Measurements from ENCODE around the gene OLA1.
"Not testable (repeated sequence)": the region's sequence is repeated elsewhere in the genome, so short reads cannot be mapped to it uniquely, and the experiment has no call there.

Gene OLA1

DNA sequence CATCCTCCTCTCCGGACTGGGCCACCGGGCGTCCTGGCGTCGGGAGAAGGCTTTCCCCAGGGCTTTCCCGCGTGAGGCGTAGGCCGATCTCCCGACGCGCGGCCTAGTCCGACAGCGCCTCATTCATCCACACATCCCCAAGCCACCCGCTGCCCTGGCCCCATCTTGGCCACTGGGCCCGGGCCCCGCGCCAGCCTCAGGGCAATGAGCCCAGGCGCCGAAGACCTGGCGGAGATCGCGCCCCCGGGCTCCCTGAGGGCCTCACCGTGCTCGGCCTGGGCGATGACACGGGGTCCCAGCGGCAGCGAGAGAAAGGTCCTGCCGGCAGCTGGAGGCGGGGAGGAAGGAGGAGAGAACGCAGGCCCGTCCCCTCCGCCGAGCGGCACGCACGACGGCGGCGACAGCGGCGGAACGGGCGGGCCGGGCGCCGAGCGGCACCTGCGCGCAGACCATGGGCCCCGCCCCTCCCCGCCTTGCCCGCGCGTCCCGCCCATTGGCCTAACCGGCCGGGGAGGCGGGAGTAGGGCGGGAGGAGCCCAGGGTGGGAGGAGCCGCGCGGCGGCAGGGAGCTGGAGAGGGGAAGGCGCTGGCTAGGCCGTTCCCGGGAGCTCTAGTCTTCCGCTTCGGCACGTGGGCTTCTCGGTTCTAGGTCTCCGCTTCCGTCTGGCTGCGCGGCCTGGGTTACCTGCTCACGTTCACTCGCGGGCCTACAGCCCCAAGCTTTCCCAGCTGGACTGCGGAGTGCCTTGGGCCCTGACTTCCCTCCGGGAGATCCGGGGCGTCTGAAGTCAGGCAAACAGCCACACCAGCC is at the start of gene OLA1:
Gene OLA1 (minus strand): TSS at position 346 of the 811 bp plus-strand sequence. CDS start 1,717 bp downstream, outside the sequence.
- DNase-seq, result peak; percentile 91

DNA sequence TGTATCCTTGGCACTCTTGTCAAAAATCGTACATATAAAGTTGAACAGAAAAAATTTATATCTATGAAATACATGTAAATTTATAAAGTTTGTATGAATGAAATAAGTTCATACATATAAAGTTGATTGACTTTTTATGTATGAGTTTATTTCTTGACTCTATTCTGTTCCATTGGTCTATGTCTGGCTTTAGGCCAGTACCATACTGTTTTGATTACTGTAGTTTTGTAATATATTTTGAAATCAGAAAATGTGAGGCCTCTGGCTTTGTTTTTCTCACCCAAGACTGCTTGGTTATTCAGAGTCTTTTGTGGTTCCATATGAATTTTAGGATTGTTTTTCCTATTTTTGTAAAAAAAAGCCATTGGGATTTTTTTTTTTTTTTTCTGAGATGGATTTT is 44.6 kb upstream of the OLA1 start:
- no peak for DNase-seq

DNA sequence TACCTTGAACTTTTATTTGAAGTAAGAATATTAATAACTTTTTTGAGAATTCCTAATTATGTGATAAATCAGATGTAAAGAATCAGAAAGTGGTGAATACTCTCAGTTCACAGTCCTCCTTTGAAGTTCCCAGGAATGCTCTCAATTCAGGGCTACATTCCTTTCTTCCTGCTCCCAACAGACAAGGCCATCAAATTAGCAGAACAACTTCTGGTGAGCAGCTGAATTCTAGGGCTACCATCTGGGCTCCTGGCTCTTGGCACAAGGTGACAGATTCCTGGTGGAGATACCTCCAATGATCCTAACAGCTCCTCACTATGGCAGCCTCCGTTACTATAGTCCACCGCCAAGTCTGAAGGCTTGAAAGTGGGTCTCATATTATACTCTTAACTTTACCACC is 37.8 kb upstream of the OLA1 start:
- peak; percentile 72 for DNase-seq

DNA sequence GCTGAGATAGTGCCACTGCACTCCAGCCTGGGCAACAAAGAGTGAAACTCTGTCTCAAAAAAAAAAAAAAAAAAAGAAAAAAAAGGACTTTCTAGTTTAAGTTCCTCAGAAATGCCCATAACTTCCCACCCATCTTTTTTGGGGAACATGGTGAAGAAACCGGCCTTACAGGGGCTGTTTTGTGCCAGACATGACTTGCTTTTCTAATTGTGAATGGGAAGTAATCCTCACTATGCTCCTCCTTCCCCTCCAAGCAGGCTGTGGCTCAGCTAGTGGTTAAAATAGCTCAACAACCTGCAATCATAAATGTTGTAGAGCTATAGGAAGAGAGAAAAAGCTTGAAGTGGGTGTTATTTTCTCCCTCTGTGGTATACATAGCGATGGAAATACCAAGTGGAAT is 34.1 kb upstream of the OLA1 start:
- no peak for DNase-seq

DNA sequence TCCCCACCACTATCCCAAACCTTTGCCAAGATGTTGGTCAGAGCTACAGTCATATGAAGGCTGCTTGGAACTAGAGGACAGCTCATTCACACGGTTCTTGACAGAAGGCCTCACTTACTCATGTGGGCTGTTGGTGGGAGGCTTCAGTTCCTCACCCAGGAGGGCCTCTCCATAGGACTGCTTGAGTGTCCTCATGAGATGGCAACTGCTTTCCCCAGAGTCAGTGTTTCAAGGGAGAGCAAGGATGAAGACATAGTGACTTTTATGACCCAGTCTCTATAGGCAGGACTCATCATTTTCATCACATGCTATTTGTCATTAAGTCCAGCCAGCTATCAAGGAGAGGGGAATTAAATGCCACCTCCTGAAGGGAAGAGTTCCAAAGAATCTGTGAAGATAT is 33.4 kb upstream of the OLA1 start:
- no peak for DNase-seq

DNA sequence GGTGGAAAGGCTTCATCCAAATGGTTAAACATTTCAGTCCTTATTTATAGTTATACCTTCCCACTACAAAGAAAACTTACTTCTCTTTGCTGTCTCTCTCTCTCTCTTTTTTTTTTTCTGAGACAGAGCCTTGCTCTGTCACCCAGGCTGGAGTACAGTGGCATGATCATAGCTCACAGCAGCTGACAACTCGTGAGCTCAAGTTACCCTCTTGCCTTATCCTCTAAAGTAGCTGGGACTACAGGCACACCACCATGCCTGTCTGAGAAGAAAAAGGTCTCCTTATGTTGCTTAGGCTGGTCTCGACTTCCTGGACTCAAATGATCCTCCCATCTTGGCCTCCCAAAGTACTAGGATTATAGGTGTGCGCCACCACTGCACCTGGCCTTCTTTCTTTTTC is 32.3 kb upstream of the OLA1 start:
- no peak for DNase-seq

DNA sequence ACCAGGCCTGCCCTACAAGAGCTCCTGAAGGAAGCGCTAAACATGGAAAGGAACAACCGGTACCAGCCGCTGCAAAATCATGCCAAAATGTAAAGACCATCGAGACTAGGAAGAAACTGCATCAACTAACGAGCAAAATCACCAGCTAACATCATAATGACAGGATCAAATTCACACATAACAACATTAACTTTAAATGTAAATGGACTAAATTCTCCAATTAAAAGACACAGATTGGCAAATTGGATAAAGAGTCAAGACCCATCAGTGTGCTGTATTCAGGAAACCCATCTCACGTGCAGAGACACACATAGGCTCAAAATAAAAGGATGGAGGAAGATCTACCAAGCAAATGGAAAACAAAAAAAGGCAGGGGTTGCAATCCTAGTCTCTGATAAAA is 21.9 kb upstream of the OLA1 start:
- not testable (repeated sequence) for DNase-seq

DNA sequence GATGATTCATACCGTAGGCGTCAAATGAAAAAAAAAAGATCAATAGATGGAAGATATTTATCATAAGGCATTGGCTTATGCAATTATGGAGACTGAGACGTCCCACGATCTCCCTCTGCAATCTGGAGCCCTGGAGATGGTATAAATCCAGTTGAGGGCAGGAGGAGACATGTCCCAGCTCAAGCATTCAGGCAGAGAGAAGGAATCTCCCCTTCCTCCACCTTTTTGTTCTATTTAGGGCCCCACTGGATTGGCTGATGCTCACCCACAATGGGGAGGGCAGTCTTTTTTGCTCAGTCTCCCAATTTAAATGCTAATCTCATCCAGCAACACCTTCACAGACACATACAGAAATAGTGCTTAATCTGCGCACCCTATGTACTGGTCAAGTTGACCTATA is 18.0 kb upstream of the OLA1 start:
- no peak for DNase-seq

DNA sequence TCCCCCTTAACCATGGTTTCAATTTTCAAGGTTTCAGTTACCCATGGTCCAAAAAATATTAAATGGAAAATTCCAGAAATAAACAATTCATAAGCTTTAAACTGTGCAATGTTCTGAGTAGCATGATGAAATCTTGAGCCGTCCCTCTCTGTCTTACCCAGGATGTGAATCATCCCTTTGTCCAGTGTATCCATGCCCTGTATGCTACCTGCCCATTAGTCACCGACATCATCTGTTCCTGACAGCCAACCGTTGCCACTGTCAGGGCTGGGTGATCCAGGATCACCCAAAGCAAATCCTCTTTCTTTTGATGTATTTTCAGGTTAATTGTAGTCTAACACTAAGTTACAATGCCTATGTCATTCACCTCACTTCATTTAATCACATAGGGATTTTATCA is 15.7 kb upstream of the OLA1 start:
- no peak for DNase-seq

DNA sequence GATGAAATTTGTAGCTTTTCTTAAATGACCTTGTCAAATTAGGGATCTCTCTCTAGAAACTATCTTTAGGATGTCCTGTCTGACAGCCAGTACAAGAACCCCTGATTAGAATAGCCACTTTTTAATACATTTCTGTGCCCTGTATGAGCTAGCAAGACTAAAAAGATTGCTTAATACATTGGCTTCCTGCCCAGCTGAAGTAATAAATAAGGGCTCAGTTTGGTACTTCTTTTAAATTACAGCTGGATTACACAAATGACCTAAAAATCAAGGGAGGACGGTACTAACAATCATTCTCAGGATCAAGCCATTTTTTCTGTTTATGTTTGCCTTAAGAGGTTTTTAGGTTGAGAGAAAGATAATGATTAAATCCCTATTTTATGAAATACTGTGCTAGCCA is 11.6 kb upstream of the OLA1 start:
- no peak for DNase-seq

DNA sequence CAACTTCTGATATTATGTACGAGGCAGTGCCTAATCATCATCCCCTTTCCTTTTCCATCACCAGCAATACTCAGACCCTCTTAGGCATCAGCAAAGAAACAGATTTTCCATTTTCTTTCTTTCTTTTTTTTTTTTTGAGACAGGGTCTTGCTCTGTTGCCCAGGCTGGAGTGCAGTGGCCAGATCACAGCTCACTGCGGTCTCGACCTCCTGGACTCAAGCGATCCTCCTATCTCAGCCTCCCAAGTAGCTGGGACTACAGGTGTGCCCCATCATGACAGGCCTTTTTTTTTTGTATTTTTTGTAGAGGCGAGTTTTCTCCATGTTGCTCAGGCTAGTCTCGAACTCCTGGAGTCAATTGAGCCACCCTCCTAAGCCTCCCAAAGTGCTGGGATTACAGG is 5.9 kb upstream of the OLA1 start:
- DNase-seq, result no peak

DNA sequence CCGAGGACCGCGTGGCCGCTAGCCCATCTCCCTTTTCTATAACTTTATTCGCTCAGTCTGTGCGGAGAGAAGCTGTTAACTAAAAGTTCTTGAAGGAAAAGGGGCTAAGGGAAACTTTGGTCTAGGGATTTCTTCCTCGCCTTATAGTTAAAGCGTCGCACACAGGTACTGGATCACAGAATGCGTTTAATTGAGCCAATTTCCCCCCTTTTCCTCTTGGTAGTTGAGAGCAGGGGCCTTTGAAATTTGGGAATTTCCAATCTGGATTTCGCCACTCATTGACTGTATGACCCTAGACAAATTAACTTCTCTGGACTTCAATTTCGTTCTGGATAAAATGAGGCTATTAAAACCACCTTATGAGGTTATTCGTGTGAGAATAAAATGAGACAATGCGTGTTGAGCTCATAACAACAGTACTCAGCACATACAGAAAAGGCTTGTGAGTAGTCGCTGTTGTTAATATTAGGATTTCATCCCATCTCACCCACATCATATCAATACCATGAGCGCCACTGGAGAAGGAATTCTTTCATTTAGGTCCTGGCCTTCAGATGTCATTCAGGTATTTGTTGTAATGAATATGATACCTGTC is 763 bp upstream of the OLA1 start:
- no peak for DNase-seq

DNA sequence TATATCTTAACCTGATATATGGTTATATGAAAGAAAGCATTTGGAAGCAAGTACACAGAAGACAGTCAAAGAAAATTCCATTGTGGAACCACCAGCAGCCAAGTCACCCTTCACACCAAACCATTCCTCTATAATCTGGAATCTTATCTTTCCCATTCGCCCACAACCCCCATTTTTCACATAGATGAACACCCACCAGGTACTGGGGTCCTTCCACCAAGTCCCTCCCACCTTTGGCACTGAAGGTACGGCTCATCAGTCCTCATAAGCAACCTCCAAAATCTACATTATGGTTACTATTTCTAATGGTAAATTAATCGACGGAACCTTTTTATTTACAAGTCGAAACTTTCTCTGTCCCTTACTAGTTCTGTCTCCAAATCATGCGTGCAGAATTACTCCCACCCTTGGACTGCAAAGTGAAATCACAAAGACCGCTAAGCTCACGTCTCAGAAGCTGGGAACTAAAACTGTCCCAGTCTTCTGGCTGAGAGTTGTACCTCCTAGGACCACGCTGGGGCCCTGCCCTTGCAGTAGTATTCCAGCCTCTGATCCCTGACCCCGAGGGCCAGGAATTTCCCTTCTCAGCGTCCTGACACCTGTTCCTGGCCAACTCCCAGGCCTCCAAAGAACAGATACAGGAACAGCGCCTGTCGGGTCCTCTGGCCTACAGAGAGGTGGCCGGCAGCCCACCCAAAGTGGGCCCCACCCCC is 702 bp downstream of the OLA1 start:
- DNase-seq, result peak; percentile 16

DNA sequence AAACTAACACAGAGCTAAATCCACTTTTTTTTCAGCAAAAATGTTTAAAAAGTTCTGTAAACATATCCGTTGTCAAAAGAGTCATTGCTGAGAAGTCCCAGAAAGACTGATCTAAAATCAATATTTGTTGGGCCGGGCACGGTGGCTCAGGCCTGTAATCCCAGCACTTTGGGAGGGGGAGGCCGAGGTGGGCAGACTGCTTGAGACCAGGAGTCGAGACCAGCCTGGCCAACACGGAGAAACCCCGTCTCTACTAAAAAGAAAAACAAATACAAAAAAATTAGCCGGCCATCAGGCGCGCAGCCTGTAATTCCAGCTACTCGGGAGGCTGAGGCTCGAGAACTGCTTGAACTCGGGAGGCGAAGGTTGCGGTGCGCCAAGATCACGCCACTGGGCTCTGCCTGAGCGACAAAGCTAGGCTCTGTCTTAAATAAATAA is 1.4 kb downstream of the OLA1 start:
- DNase-seq, result no peak

DNA sequence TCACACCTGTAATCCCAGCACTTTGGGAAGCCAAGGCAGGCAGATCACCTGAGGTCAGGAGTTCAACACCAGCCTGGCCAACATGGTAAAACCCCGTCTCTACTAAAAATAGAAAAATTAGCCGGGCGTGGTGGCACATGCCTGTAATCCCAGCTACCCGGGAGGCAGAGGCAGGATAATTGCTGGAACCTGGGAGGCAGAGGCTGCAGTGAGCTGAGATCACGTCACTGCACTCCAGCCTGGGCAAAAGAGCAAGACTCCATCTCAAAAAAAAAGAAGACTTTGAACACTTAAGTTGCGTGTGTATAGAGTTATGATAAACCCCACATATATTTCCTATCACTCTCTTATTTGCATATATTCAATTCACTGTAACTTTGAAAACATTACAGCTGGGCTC is 2.7 kb downstream of the OLA1 start:
- DNase-seq, result not testable (repeated sequence)

DNA sequence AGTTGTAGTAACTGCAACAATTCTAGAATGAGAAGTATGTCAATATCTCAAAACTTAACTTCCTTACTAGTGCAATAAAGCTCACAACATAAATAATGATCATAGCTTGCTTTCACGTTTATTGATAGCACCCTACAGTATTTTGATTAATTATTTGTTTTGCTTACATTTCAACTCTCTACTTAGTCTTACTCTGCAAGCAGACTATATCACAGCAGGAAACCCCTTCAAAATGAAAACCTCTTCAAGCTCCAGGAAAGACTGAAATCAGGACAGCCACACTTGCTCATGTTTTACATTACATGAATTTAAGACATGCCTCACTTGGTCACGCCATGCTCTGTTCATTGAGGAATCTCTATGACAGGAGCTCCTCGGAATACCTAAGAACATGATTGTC is 3.3 kb downstream of the OLA1 start:
- no peak for DNase-seq

DNA sequence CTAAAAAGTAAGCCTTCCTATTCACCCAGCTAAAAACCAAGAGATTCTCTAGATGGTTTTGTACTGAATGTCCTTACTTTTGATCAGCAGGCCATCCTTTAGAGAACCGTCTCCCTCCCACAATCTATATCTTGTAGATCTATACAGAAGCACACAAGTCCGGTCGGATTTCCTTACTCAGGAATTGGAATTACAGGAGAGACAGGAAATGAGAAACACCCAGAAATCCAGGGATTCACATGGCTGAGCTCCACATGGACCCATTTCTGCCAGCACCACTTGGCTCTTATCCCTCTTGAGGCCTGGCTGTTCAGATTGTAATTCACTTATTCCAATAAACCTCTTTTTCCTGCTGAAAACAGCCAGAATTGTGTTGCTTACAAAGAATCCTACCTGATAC is 4.5 kb downstream of the OLA1 start:
- no peak for DNase-seq

DNA sequence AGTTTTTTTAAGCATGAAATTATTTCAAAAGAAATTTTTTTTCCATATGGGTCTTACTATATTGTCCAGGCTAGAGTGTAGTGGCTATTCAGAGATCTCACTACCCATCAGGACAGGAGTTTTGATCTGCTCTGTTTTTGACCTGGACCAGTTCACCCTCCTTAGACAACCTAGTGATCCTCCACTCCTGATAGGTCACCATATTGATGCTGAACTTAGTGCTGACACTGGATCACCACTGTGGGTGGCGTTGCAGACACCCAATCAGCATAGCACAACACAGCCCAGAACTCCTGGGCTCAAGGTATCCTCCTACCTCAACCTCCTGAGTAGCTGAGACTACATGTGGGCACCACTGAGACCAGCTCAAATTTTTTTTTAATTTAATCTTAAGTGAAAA is 8.2 kb downstream of the OLA1 start:
- no peak for DNase-seq

DNA sequence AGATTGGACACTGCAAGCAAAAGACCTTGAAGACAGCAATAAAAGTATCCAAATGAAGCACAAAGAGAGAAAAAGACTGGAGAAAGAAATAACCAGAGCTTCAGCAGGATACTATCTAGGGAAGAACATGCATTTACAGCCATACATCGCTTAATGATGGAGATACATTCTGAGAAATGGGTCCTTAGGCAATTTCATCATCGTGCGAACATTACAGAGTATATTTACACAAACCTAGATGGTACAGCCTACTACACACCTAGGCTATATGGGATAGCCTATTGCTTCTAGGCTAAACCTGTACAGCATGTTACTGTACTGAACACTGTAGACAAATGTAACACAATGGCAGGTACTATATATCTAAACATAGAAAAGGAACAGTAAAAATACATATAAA is 11.9 kb downstream of the OLA1 start:
- DNase-seq, result no peak

DNA sequence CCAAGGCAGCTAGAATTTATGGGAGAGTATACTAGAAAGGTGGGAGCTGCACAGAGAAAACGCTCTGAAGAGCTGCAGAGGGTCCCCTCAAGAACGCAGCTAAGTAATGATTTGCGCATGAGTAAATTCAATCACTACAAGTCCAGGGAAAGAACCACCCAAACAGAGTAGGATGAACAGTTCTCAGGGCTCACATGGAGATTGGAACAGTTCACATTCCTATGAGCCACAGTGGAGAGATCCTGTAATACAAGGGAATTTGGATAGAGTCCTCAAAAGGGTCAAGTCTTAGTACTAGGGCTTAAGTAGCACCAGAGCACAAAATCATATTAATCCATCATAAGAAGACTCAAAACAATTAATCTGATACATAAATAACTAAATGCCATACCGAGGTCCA is 12.7 kb downstream of the OLA1 start:
- no peak for DNase-seq

DNA sequence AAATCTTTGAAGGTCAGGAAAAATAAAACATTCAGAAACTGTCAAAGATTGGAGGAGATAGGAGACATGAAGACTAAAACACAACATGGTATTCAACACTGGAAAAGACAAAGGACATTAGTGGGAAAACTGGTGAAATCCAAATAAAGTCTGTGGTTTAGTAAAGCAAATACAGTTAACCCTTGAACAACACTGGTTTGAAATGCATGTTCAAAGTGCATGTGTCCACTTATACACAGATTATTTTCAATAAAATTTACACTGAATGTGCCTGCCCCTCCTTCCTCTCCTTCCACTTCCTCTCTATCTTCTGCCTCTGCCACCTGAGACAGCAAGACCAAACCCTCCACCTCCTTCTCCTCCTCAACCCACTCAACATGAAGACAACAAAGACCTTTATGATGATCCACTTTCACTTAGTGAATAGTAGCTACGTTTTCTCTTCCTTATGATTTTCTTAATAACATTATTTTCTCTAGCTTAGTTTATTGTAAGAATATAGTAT is 14.5 kb downstream of the OLA1 start:
- DNase-seq, result no peak

DNA sequence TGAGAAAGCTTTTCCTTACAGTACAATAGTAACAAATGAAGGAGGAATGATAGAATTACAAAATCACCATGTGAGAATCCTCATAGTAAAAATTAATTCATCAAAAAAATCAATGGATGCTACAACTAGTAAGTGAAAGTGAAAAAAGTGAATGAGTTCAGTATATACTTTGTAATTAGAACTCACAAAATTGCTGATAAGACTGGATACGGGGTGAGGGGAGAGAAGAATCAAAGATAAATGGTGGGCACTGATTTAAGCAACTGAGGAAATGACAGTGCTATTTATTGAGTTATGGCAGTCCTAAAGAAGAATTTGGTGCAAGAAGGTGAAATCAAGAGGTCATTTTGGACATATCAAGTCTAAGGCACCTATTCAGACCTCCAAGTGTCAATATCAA is 20.6 kb downstream of the OLA1 start:
- no peak for DNase-seq

DNA sequence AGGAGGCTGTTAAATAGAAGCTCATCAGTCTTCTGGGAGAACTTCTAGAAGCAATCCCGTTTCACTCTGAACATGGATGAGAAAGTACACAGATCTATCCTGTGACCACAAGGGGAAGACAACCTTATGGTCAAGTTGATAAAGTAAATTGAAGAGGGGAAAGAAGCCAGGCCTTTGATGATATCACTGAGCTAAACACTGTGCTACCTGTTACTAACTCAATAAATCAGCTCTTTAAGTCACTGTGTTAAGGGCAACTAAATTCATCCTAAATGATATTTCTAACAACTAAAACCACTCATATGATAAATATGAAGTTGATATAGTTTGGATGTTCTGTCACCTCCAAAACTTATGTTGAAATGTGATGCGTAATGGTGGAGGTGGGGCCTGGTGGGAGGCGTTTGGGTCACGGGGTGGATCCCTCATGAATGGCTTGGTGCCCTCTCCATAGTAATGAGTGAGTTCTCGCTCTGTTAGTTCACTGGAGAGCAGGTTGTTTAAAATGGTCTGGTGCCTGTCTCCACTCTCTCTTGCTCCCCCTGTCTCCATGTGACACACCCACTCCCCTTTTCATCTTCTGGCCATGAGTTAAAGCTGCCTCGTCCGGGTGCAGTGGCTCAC is 23.6 kb downstream of the OLA1 start:
- no peak for DNase-seq

DNA sequence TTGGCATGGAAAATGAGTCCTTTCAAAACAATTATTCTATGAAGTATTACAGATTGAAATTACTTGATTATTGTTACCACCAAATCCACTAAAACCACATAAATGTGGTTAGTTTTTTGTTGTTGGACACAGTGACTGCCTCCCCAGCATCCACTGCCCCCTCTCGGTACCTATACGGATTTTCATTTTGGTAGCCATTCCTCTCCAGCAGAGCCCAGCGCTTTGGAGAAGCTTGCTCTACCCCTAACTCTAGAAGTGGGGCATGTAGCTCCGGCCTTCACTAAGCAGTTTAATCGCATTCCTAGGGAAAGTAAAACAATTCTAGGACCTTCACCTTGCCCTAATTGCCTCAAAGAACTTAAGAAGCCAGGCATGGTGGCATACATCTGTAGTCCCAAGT is 24.2 kb downstream of the OLA1 start:
- no peak for DNase-seq
